GM18951 (cell line): Measurements from ENCODE around the gene SLC39A11.

ENCODE experiments used
- POLR2A ChIP-seq: IDR thresholded peaks from 4 replicates; pipeline ENCODE4 v1.6.1; 2011; ENCODE audit warnings: mild to moderate bottlenecking; ENCODE audit not compliant: insufficient read length, insufficient read depth; ENCODE audit errors: extremely low read depth
- in situ Hi-C: fragments of 300-500 bp; cut with MboI; formaldehyde crosslinking; loops from one replicate; pipeline ENCODE4 v1.12.0; 2022; ENCODE audit warnings: low sequenced_read_pairs, mixed read lengths, inconsistent platforms; ENCODE audit not compliant: unreplicated experiment

The SLC39A11 gene

GRCh38 chr17:72603420-72604242 lies 488.9 kb downstream of the SLC39A11 start:
- no peak for TF ChIP-seq POLR2A
- in situ Hi-C loops: no loop called here

GRCh38 chr17:72602517-72603419 lies 489.7 kb downstream of the SLC39A11 start:
- in situ Hi-C loops: no loop called here
- TF ChIP-seq POLR2A: peak; percentile 38

DNA sequence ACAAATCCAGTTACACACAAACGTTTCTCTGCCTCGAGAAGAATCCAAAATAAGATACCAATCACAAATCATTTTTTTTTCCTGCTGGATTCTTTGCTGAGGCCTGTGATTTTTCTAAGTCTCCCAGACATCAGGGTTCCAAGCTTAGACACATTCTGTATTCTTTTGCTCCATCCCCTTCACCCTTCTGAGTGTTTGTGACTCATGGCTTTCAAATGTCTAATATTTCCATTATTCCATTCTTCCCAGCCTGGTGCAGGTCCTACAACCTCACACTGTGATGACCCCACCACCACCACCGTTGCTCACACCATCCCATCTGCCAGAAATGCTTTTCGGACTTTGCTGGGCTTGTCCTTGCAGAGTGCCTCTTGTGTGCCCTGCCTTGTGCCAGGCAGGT lies 491.6 kb downstream of the SLC39A11 start:
- in situ Hi-C loops: no loop called here
- no peak for TF ChIP-seq POLR2A

GRCh38 chr17:72599891-72600290 lies 492.6 kb downstream of the SLC39A11 start:
- in situ Hi-C loops: no loop called here
- no peak for TF ChIP-seq POLR2A

DNA sequence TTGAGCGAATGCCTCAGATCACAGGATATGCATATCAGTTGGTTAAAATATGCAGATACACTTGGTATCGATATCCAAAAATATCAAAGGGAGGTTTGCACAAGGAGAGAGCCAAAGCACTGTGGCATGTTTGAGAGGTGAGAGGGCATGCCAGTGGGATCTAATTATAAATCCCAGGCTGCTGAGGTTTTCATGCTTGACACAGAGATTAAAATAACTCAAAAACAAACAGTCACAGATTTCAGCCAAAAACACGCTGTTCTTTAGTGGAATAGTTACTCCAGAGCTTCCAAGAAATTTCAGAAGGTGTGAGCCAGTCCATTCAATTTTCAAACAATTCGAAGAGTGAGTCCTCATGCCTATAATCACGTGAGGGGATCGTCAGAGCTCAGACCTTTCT lies 493.8 kb downstream of the SLC39A11 start:
- in situ Hi-C loops: no loop called here
- no peak for TF ChIP-seq POLR2A

DNA sequence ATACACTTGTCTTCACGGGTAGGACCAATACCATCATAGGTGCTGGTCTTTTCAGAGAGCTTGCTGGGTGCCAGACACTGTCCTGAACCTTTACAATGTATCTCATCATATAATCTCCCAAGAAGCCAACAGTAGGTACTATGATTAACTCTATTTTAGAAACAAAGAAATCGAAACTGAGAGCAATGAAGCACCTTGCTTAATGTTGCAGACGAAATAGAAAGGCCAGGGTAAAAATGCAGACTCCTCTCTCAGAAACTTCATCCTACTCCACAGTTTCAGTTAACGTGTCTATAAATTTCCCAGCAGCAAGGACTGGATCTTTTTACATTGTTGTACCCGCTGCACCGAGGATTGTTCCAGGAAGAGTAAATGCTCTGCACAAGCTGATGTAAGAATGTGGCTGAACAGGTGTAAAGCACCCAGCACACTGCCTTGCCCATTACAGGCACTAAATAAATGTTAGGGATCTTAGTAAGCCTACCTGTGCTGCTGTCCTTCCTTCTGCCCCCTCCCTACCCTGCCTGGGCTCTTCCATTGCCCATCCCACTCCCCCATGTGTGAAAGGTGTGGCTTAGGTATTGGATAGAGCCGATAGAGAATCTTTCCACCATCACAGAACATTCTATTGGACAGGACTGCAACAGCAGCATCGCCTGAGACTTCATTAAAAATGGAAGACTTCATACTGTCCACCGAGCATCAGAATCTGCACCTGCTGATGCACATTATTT lies 495.0 kb downstream of the SLC39A11 start:
- TF ChIP-seq POLR2A: no peak
- in situ Hi-C loops: no loop called here
